Adrenal gland (tissue), 12 donors: Measurements from ENCODE around the gene DEK. TPM values are rescaled to one million over a fixed set of nuclear protein-coding genes. Genes with fewer than 3 reads are reported as not detected.

Experiments used
- DNase-seq, 7 donors: peaks; one replicate each; pipeline ENCODE4 v3.0.0-alpha.2; 2019 to 2020
- H3K27ac ChIP-seq, 5 donors: fragments of 200-600 bp; sonication (generic) in 4 of 5; 1 replicate in 3 of 5; 2 replicates in 2 of 5; pipeline versions ENCODE4 v1.5.1 to v1.8.0; 2016 to 2020; ENCODE audit warnings: mild to moderate bottlenecking in 1 of 5
- H3K27me3 ChIP-seq: fragments of 200-600 bp; 2 replicates; pipeline ENCODE4 v1.8.0; 2021
- H3K36me3 ChIP-seq, 2 donors: fragments of 200-600 bp; replicated peaks in 1 of 2; 1 replicate in 1 of 2; 2 replicates in 1 of 2; pipeline versions ENCODE4 v1.5.1 to v1.8.0; 2018 to 2022
- H3K4me1 ChIP-seq, 2 donors: fragments of 200-600 bp; replicated peaks in 1 of 2; 1 replicate in 1 of 2; 2 replicates in 1 of 2; pipeline versions ENCODE4 v1.5.1 to v1.8.0; 2018 to 2021
- H3K4me3 ChIP-seq, 4 donors: fragments of 200-600 bp; sonication (generic) in 3 of 4; one replicate each; pipeline ENCODE4 v1.5.1; 2016 to 2018
- H3K9me3 ChIP-seq, 3 donors: fragments of 200-600 bp; sonication (generic) in 1 of 3; replicated peaks in 1 of 3; 1 replicate in 2 of 3; 2 replicates in 1 of 3; pipeline versions ENCODE4 v1.5.1 to v1.8.0; 2016 to 2021
- POLR2A ChIP-seq, 2 donors: fragments of 450-650 bp; IDR thresholded peaks; one replicate each; pipeline ENCODE4 v1.6.1; 2017; ENCODE audit warnings: antibody characterized with exemption in 2 of 2, mild to moderate bottlenecking in 2 of 2, moderate library complexity in 1 of 2
- WGBS, 4 donors: extraction: QIAGEN DNeasy Blood & Tissue Kit in 2 of 4; methylation state at CpG; one replicate each; pipeline versions ENCODE4 v1.1.5 to v1.1.7; 2013 to 2017; 5-methylcytosine and 5-hydroxymethylcytosine counted together
- intact Hi-C, 2 donors: fragments of 100-400 bp; cut with DNase I; formaldehyde crosslinking; loops; one replicate each; pipeline versions ENCODE4 v1.14.1 to v1.15.0; 2022 to 2023
- polyA plus RNA-seq, 3 donors: library from polyadenylated mRNA; stranded (reverse); fragments of 200-250 nt in 2 of 3; fragments of 350-450 nt in 1 of 3; fragmentation: Illumina TruSeq in 1 of 3; extraction: RNeasy Lipid Tissue Mini Kit (QIAGEN cat#74804) in 1 of 3; gene quantifications; one replicate each; pipeline ENCODE4 v1.2.3, GENCODE V29; 2013 to 2014
- total RNA-seq, 9 donors: library from RNA; depleted of rRNA in 4 of 9; stranded (reverse); fragments of >200 nt in 4 of 9; fragments of 120-200 nt in 1 of 9; fragmentation: NEBNext Ultra II Directional in 1 of 9; extraction: Animal tissue kit (Norgen Biotek cat#: 25700) in 1 of 9; gene quantifications; one replicate each; pipeline versions ENCODE4 v1.1.0 to v1.2.4, GENCODE V29; 2013 to 2023
- TF ChIP-seq, protein P1 (sequence below), 6 experiments: fragments of 450-650 bp in 4 of 6; fragments of 200-600 bp in 2 of 6; sonication (generic) in 1 of 6; IDR thresholded peaks; 1 replicate in 5 of 6; 2 replicates in 1 of 6; pipeline versions ENCODE4 v1.5.1 to v1.8.0; 2016 to 2021; ENCODE audit warnings: antibody characterized with exemption in 6 of 6, mild to moderate bottlenecking in 2 of 6, moderate library complexity in 1 of 6
- donor health status: healthy with polysubstance abuse.
- donor health status: Bipolar disorder and iron deficiency.
- donor health status: DM: yes; HTN: yes; CAD: no.
- donor health status: DM: no; HTN: no; CAD: no.
- donor health status: DM: no; HTN: no; CAD: no.
- donor health status: DM: yes; HTN: yes; CAD: no.

The DEK gene
- total and polyA plus RNA-seq, 12 donors = 15.7 to 103 (median 61.3) TPM

DNA sequence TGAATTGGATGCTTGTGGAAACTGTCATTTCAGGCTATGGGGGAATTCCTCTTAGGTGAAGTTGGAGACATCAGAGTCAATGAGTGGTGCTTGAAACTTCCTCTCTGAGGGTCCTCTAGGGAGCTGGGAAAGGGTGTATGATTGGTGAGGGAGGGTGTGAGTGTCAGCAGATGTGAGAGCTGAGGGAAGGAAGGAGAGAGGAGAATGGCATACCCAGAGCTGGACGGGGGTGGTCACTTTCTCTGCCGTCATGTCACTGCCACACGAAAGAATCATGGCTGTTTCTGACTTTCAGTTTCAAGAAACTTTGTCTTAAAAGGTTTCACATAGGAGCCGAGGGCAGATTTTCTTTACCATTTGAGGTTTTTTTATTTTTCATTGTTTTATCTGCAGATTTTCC lies 50.3 kb downstream of the DEK start:
- DNase-seq = no peak
- no peak overlapping the region for H3K4me3 ChIP-seq
- intact Hi-C loops = no loop called here
- no peaks in the 10 kb centered on the region for H3K9me3 ChIP-seq
- TF ChIP-seq POLR2A (IDR thresholded peaks at IDR 0.05) = no peak
- TF ChIP-seq, protein P1, sequence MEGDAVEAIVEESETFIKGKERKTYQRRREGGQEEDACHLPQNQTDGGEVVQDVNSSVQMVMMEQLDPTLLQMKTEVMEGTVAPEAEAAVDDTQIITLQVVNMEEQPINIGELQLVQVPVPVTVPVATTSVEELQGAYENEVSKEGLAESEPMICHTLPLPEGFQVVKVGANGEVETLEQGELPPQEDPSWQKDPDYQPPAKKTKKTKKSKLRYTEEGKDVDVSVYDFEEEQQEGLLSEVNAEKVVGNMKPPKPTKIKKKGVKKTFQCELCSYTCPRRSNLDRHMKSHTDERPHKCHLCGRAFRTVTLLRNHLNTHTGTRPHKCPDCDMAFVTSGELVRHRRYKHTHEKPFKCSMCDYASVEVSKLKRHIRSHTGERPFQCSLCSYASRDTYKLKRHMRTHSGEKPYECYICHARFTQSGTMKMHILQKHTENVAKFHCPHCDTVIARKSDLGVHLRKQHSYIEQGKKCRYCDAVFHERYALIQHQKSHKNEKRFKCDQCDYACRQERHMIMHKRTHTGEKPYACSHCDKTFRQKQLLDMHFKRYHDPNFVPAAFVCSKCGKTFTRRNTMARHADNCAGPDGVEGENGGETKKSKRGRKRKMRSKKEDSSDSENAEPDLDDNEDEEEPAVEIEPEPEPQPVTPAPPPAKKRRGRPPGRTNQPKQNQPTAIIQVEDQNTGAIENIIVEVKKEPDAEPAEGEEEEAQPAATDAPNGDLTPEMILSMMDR (IDR thresholded peaks at IDR 0.05) = no peak
- H3K27me3 ChIP-seq = no peaks in the 10 kb centered on the region
- H3K27ac ChIP-seq = no peak overlapping the region
- peaks cover 0 to 3% of the 10 kb centered on the region in 2 donors for H3K36me3 ChIP-seq
- no peaks in the 10 kb centered on the region for H3K4me1 ChIP-seq
- 81 to 86% (median 83%) methylated on average over 4 of the region's 4 CpGs for WGBS, 4 donors

GRCh38 chr6:18213439-18213838 lies 50.9 kb downstream of the DEK start:
- no peaks in the 10 kb centered on the region for H3K4me1 ChIP-seq
- H3K27ac ChIP-seq = no peak overlapping the region
- H3K9me3 ChIP-seq = no peaks in the 10 kb centered on the region
- intact Hi-C loops = no loop called here
- H3K4me3 ChIP-seq = no peak overlapping the region
- WGBS, 4 donors = 89 to 96% (median 92%) methylated on average over 9 of the region's 9 CpGs
- H3K27me3 ChIP-seq = no peaks in the 10 kb centered on the region
- no peak for TF ChIP-seq POLR2A (IDR thresholded peaks at IDR 0.05)
- TF ChIP-seq, protein P1 (IDR thresholded peaks at IDR 0.05) = no peak
- H3K36me3 ChIP-seq = peaks cover 0 to 3% of the 10 kb centered on the region in 2 donors
- DNase-seq = no peak

- intact Hi-C loops = no loop called here
- Histone ChIP-seq H3K27me3 (no peaks in the 10 kb centered on the region), H3K9me3 (no peaks in the 10 kb centered on the region), H3K27ac (no peak overlapping the region), H3K36me3 (peaks cover 0 to 3% of the 10 kb centered on the region in 2 donors), H3K4me1 (no peaks in the 10 kb centered on the region), H3K4me3 (no peak overlapping the region)
- TF ChIP-seq POLR2A (IDR thresholded peaks at IDR 0.05) = no peak
- TF ChIP-seq, protein P1 (IDR thresholded peaks at IDR 0.05) = no peak
- DNase-seq = no peak
- 76 to 86% (median 78%) methylated on average over 4 of the region's 4 CpGs for WGBS, 4 donors
These were observed 52.1 kb downstream of the DEK start for GRCh38 chr6:18212231-18212630.

GRCh38 chr6:18211338-18211737 lies 53.0 kb downstream of the DEK start:
- H3K27me3 ChIP-seq = no peaks in the 10 kb centered on the region
- 88 to 100% (median 91%) methylated on average over 2 to 6 of the region's 6 CpGs for WGBS, 4 donors
- no peak for DNase-seq
- H3K4me1 ChIP-seq = no peaks in the 10 kb centered on the region
- intact Hi-C loops = no loop called here
- no peak overlapping the region for H3K4me3 ChIP-seq
- TF ChIP-seq, protein P1 (IDR thresholded peaks at IDR 0.05) = no peak
- no peak for TF ChIP-seq POLR2A (IDR thresholded peaks at IDR 0.05)
- no peaks in the 10 kb centered on the region for H3K9me3 ChIP-seq
- no peak overlapping the region for H3K27ac ChIP-seq
- H3K36me3 ChIP-seq = peaks cover 0 to 11% of the 10 kb centered on the region in 2 donors
